ENCODE measurements around the gene ANKRD52. TPM values are rescaled to one million over a fixed set of nuclear protein-coding genes. Genes with fewer than 3 reads are reported as not detected.
A peak's percentile ranks its signal among the peaks of the same experiment; 100 is the strongest.

Gene ANKRD52
- total and polyA plus RNA-seq, 9 of the 15 experiments (the other 6 are each of a cell fraction or from before 2014, with no cell fraction given): 0.52 to 46.8 (median 7.9) TPM

DNA sequence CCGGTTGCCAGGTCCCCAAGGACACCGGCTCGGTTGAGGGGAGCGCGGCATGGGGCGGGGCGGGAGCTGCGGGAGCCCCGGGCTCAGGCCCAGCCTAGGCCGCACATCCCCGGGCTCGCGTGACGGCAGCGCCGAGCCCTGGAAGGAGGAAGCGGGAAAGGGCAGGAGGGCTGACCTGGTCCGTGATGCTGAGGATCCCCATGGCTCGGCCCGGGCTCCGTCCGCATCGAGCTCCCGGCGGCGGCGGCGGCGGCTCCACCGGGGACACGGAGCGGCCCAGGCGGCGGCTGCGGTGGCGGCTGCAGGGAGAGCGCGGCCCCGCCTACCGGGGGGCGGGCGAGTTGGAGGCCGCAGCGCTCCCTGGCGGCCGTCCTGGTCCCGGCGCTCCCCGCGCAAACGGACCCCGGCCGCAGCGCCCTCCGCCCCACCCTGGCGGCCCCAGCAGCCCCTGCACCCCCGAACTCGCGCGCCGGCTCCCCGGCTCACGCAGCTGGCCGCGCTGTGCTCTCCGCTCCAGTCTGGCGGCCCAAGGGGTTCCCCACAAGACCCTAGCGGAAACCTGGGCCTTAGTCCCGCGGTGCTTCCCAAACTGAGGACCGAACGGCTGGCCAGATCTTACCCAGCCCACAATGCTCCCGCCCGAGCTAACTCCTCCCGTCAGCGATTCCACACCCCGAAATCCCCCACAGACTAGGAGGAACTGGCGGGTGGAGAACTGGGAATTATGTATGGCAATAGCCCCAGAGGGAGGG, at the start of gene ANKRD52 (continued):
- TF ChIP-seq ZNF592 (IDR thresholded peaks at IDR 0.05) (peak; percentile 58; the same call in 1 of the 2 replicates), KAT2B (IDR thresholded peaks at IDR 0.05; ENCODE audit: low read depth, low read length) (no peak), JUN (IDR thresholded peaks at IDR 0.05; ENCODE audit: borderline replicate concordance, low read depth, low read length) (no peak), JUN (CRISPR knock-in tag; IDR thresholded peaks at IDR 0.05; ENCODE audit: borderline replicate concordance) (no peak), PHF8 (IDR thresholded peaks at IDR 0.05; ENCODE audit: borderline replicate concordance, low read length) (peak; percentile 96), KLF1 (tag; IDR thresholded peaks at IDR 0.05) (peak; percentile 21; the same call in 1 of the 2 replicates), CREM (IDR thresholded peaks at IDR 0.05; ENCODE audit: low read depth) (0 out of 2 replicates have a peak, but pooled peaks have one; percentile 3), YY1 (IDR thresholded peaks at IDR 0.05; ENCODE audit: borderline replicate concordance in 1 of 3, control insufficient read depth in 1 of 3, extremely low read depth in 1 of 3, insufficient read depth in 3 of 3, insufficient read length in 1 of 3, insufficient replicate concordance in 2 of 3, low read depth in 1 of 3, low read length in 2 of 3) (peak in 2 of 3 experiments; percentile 54 to 64), MTA1 (IDR thresholded peaks at IDR 0.05; ENCODE audit: borderline replicate concordance) (0 out of 2 replicates have a peak, but pooled peaks have one; percentile 18), MLLT1 (IDR thresholded peaks at IDR 0.05) (no peak), POLR2AphosphoS5 (IDR thresholded peaks at IDR 0.05; ENCODE audit: control insufficient read depth, insufficient read depth, low read depth, low read length) (peak; percentile 45; the same call in 1 of the 2 replicates), NCOA4 (IDR thresholded peaks at IDR 0.05; ENCODE audit: partially characterized antibody) (no peak), ZNF212 (CRISPR knock-in tag; IDR thresholded peaks at IDR 0.05) (no peak), ZNF217 (CRISPR knock-in tag; IDR thresholded peaks at IDR 0.05) (no peak), CCAR2 (IDR thresholded peaks at IDR 0.05; ENCODE audit: low read depth, low read length) (no peak), ESRRB (CRISPR knock-in tag; IDR thresholded peaks at IDR 0.05; ENCODE audit: borderline replicate concordance) (no peak)
- TF ChIP-seq, protein P1, sequence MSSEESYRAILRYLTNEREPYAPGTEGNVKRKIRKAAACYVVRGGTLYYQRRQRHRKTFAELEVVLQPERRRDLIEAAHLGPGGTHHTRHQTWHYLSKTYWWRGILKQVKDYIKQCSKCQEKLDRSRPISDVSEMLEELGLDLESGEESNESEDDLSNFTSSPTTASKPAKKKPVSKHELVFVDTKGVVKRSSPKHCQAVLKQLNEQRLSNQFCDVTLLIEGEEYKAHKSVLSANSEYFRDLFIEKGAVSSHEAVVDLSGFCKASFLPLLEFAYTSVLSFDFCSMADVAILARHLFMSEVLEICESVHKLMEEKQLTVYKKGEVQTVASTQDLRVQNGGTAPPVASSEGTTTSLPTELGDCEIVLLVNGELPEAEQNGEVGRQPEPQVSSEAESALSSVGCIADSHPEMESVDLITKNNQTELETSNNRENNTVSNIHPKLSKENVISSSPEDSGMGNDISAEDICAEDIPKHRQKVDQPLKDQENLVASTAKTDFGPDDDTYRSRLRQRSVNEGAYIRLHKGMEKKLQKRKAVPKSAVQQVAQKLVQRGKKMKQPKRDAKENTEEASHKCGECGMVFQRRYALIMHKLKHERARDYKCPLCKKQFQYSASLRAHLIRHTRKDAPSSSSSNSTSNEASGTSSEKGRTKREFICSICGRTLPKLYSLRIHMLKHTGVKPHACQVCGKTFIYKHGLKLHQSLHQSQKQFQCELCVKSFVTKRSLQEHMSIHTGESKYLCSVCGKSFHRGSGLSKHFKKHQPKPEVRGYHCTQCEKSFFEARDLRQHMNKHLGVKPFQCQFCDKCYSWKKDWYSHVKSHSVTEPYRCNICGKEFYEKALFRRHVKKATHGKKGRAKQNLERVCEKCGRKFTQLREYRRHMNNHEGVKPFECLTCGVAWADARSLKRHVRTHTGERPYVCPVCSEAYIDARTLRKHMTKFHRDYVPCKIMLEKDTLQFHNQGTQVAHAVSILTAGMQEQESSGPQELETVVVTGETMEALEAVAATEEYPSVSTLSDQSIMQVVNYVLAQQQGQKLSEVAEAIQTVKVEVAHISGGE (CRISPR knock-in tag; IDR thresholded peaks at IDR 0.05): peak in 1 of 3 experiments; percentile 9; a peak in 1 of 6 replicates

Measured in K562 (cell line).